ENCODE results near the gene CPT1B. TPM values are rescaled to one million over a fixed set of nuclear protein-coding genes. Genes with fewer than 3 reads are reported as not detected.

Gene CPT1B
- total and polyA plus RNA-seq, 2 of the 4 experiments (the other 2 are of a cell fraction) = 0.36 to 1.8 TPM

DNA sequence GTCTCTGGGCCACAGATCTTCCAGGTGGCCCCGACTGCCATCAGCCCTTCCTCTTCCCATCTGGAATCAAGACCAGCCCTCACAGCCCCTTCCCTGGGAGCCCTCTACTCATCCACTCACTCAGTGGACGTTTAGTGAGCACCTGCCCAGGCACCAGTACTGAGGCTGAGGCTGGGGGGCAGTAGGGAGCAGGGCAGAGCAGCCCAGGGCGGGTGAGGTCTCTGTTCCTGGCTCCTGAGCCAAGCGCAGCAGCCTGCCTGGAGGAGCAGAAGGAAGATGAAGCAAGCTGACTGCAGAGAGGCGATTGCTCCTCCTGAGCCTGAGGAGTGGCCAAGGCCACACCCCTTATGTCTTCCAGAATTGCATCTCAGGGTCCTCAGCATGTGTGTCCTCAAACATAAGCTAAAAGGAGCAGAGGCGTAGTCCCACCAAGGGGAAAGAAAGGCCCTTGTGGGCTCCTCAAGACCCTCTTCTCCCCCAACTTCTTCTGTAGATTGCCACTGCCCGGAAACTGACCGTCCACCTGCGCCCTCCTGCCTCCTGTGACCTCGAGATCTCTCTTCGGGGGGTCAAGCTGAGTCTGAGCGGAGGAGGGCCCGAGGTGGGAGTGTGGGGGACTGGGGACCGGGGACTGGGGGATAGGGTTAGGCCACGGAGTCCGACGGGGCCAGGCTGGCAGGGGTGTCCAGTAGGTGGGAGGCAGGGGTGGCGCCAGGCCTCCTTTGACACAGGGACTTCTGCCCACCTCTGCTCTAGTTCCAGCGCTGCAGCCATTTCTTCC, 28.1 kb upstream of the CPT1B start:
- H3K9me1 ChIP-seq (ENCODE audit: insufficient read depth, low read length) = 0 out of 2 replicates have a peak, but pooled peaks cover 6% of the 10 kb centered on the region
- no peaks in the 10 kb centered on the region for H3K36me3 ChIP-seq (ENCODE audit: control insufficient read depth, insufficient read depth, low read length)
- dilution Hi-C loops (cut with HindIII; ENCODE audit: low sequenced_read_pairs, unreplicated experiment) (no loop called here), intact Hi-C loops (cut with micrococcal nuclease) (no loop called here), in situ Hi-C loops (cut with MboI; ENCODE audit: low sequenced_read_pairs) (no loop called here)
- H3K9me3 ChIP-seq (ENCODE audit: control insufficient read depth, insufficient read depth, low read length) = 0 out of 2 replicates have a peak, but pooled peaks cover 2% of the 10 kb centered on the region
- H3K4me3 ChIP-seq (ENCODE audit: insufficient read depth, low read depth, low read length) = no peak overlapping the region
- no peak overlapping the region for H3K23ac ChIP-seq (ENCODE audit: low read depth, low read length)
- H2BK120ac ChIP-seq (ENCODE audit: low read depth, low read length) = no peak overlapping the region
- no peaks in the 10 kb centered on the region for H3K4me1 ChIP-seq (ENCODE audit: control insufficient read depth, insufficient read depth, low read length)
- no peak overlapping the region for H3K56ac ChIP-seq (ENCODE audit: extremely low read depth, insufficient read depth, low read length)
- ATAC-seq (ENCODE audit: low read depth) (no peak), DNase-seq (no peak)
- H2BK15ac ChIP-seq (ENCODE audit: low read depth, low read length) = no peak overlapping the region
- peaks cover 7% of the 10 kb centered on the region; the same call in 1 of the 2 replicates for H4K20me1 ChIP-seq (ENCODE audit: insufficient read depth, low read length)
- no peak overlapping the region for H3K18ac ChIP-seq (ENCODE audit: low read depth, low read length)
- no peak overlapping the region for H4K91ac ChIP-seq (ENCODE audit: insufficient read depth, low read depth, low read length)
- POLR2A ChIA-PET (ENCODE audit: unreplicated experiment) = no interaction called here
- H4K5ac ChIP-seq (ENCODE audit: low read depth, low read length) = no peak overlapping the region
- no peak for TF ChIP-seq CEBPB (IDR thresholded peaks at IDR 0.05; ENCODE audit: low read depth, low read length)
- TF ChIP-seq RAD21 (IDR thresholded peaks at IDR 0.05; ENCODE audit: low read length) = no peak
- no peak for TF ChIP-seq MXI1 (IDR thresholded peaks at IDR 0.05; ENCODE audit: borderline replicate concordance, low read depth, low read length)
- no peak for TF ChIP-seq CHD1 (IDR thresholded peaks at IDR 0.05; ENCODE audit: low read depth, low read length)
- no peak for TF ChIP-seq ELK1 (IDR thresholded peaks at IDR 0.05; ENCODE audit: borderline replicate concordance, low read depth, low read length)
- TF ChIP-seq, protein P1, sequence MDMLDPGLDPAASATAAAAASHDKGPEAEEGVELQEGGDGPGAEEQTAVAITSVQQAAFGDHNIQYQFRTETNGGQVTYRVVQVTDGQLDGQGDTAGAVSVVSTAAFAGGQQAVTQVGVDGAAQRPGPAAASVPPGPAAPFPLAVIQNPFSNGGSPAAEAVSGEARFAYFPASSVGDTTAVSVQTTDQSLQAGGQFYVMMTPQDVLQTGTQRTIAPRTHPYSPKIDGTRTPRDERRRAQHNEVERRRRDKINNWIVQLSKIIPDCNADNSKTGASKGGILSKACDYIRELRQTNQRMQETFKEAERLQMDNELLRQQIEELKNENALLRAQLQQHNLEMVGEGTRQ (IDR thresholded peaks at IDR 0.05; ENCODE audit: low read depth, low read length) = no peak
- TF ChIP-seq BHLHE40 (IDR thresholded peaks at IDR 0.05; ENCODE audit: low read depth, low read length) = no peak
- TF ChIP-seq MAZ (IDR thresholded peaks at IDR 0.05; ENCODE audit: borderline replicate concordance, low read depth, low read length) = no peak
- TF ChIP-seq NFE2L2 (IDR thresholded peaks at IDR 0.05; ENCODE audit: low read depth, low read length) = no peak
- CTCF ChIA-PET = no interaction called here
- no peak overlapping the region for H3K4me2 ChIP-seq (ENCODE audit: low read depth, low read length)
- H2BK5ac ChIP-seq (ENCODE audit: low read depth, low read length, poor library complexity, severe bottlenecking) = no peak overlapping the region
- H2AFZ ChIP-seq (replicated peaks; ENCODE audit: low read length, poor library complexity) = no peak overlapping the region
- no peak overlapping the region for H2AK5ac ChIP-seq (ENCODE audit: low read depth, low read length)
- H3K9ac ChIP-seq (ENCODE audit: low read depth, low read length) = no peak overlapping the region
- H4K8ac ChIP-seq (ENCODE audit: low read depth in 2 of 2, low read length in 2 of 2) = no peak overlapping the region
- no peak overlapping the region for H2AK9ac ChIP-seq (replicated peaks; ENCODE audit: low read depth, low read length, poor library complexity)
- no peak overlapping the region for H3K27ac ChIP-seq (ENCODE audit: insufficient read depth, low read length)
- 61% methylated on average over 3 of the region's 19 CpGs; no CpG with 5 or more reads in 1 of the 2 experiments for WGBS, 2 experiments (ENCODE audit: extremely low coverage in 2 of 2, insufficient read length in 1 of 2)
- no TSS peak for BruUV-seq (replicated peaks)
- no peak overlapping the region for H2BK20ac ChIP-seq (ENCODE audit: low read depth, low read length)
- H3K4ac ChIP-seq (ENCODE audit: low read depth, low read length) = no peak overlapping the region
- peaks cover 80% of the 10 kb centered on the region for H3K27me3 ChIP-seq (ENCODE audit: control insufficient read depth, insufficient read depth, low read length)
- no peak overlapping the region for H3K14ac ChIP-seq (replicated peaks; ENCODE audit: low read depth, low read length)
- no peaks in the 10 kb centered on the region for H3K79me1 ChIP-seq (ENCODE audit: low read depth in 1 of 2, low read length in 2 of 2)

Data from IMR-90 (cell line).